H1 (cell line): Measurements from ENCODE around the gene EFR3B. TPM values are rescaled to one million over a fixed set of nuclear protein-coding genes. Genes with fewer than 3 reads are reported as not detected.

Experiments used
- CBX5 ChIP-seq: fragments of 300-800, 300-1000 bp; sonication (generic); IDR thresholded peaks from 2 replicates; pipeline ENCODE4 v1.7.1; 2016; ENCODE audit warnings: antibody characterized with exemption, low read length, low read depth
- EP300 ChIP-seq, 2 experiments: IDR thresholded peaks; 1 replicate in 1 of 2; 2 replicates in 1 of 2; pipeline ENCODE4 v1.6.1; 2011 to 2012; ENCODE audit warnings: low read depth in 2 of 2, low read length in 2 of 2, mild to moderate bottlenecking in 2 of 2, borderline replicate concordance in 1 of 2, inconsistent platforms in 1 of 2, moderate library complexity in 1 of 2
- NRF1 ChIP-seq: IDR thresholded peaks from 2 replicates; pipeline ENCODE4 v1.6.1; 2011; ENCODE audit warnings: mild to moderate bottlenecking, low read depth, low read length, improper control_type of control experiment
- SP1 ChIP-seq: IDR thresholded peaks from 2 replicates; pipeline ENCODE4 v1.6.1; 2011; ENCODE audit warnings: low read depth, low read length
- polyA plus RNA-seq, 7 experiments: library from polyadenylated mRNA; depleted of rRNA in 3 of 7; stranded (reverse) in 5 of 7; unstranded in 2 of 7; fragments of >200 nt in 5 of 7; fragments of 200-250 nt in 2 of 7; gene quantifications; 1 replicate in 5 of 7; 2 replicates in 1 of 7; 4 replicates in 1 of 7; pipeline versions ENCODE4 v1.2.1 to v1.2.3, GENCODE V29; 2011 to 2013; ENCODE audit warnings: missing spikeins in 2 of 7, mixed read lengths in 2 of 7
- total RNA-seq: library from RNA; stranded (reverse); fragmentation: NEBNext Ultra II Directional; extraction: Animal tissue kit (Norgen Biotek cat#: 25700); gene quantifications from 2 replicates; pipeline ENCODE4 v1.2.1, GENCODE V29; 2021
- TF ChIP-seq, protein P1 (sequence below): fragments of 300-600 bp; sonication (generic); IDR thresholded peaks from 2 replicates; pipeline ENCODE4 v1.7.1; 2012; ENCODE audit warnings: low read length, moderate library complexity, mild to moderate bottlenecking, inconsistent platforms; ENCODE audit not compliant: insufficient replicate concordance

The EFR3B gene
- total and polyA plus RNA-seq, 2 of the 8 experiments (the other 6 are each of a cell fraction or from before 2014, with no cell fraction given): 3.4 to 9.6 TPM

DNA sequence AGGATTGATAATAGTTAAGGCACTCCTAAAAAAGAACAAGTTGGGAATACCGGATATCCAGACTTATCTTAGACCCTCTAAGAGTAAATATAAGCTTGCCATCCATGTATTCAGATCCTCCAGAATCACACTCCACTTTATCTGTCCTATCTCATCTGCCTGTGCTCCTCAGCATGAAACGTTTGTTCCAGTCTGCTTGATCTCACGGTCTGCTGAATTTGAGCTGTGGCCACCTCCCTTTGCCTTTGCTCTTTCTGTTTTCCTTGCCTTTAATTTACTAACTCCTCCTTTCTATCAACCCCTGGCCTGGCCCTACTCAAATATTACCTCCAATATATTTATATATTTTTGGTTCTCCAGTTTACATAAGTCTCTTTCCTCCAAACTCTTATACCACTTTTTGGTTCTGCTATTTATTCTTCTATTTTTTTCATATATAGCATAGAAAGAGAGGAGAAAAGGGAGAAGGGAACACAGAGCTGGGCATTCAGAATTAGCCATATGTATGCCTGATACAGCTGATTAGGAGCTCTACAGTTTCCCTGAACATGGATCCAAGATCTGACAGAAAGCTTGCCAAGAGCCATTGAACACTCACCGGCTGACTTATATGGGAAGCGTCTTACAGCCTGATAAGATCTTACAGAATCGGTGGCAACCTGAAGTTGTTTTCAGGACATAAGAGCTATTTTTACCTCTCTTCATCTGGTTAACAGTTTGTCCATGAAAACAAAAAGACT is 48.3 kb upstream of the EFR3B start (continued):
- TF ChIP-seq, protein P1, sequence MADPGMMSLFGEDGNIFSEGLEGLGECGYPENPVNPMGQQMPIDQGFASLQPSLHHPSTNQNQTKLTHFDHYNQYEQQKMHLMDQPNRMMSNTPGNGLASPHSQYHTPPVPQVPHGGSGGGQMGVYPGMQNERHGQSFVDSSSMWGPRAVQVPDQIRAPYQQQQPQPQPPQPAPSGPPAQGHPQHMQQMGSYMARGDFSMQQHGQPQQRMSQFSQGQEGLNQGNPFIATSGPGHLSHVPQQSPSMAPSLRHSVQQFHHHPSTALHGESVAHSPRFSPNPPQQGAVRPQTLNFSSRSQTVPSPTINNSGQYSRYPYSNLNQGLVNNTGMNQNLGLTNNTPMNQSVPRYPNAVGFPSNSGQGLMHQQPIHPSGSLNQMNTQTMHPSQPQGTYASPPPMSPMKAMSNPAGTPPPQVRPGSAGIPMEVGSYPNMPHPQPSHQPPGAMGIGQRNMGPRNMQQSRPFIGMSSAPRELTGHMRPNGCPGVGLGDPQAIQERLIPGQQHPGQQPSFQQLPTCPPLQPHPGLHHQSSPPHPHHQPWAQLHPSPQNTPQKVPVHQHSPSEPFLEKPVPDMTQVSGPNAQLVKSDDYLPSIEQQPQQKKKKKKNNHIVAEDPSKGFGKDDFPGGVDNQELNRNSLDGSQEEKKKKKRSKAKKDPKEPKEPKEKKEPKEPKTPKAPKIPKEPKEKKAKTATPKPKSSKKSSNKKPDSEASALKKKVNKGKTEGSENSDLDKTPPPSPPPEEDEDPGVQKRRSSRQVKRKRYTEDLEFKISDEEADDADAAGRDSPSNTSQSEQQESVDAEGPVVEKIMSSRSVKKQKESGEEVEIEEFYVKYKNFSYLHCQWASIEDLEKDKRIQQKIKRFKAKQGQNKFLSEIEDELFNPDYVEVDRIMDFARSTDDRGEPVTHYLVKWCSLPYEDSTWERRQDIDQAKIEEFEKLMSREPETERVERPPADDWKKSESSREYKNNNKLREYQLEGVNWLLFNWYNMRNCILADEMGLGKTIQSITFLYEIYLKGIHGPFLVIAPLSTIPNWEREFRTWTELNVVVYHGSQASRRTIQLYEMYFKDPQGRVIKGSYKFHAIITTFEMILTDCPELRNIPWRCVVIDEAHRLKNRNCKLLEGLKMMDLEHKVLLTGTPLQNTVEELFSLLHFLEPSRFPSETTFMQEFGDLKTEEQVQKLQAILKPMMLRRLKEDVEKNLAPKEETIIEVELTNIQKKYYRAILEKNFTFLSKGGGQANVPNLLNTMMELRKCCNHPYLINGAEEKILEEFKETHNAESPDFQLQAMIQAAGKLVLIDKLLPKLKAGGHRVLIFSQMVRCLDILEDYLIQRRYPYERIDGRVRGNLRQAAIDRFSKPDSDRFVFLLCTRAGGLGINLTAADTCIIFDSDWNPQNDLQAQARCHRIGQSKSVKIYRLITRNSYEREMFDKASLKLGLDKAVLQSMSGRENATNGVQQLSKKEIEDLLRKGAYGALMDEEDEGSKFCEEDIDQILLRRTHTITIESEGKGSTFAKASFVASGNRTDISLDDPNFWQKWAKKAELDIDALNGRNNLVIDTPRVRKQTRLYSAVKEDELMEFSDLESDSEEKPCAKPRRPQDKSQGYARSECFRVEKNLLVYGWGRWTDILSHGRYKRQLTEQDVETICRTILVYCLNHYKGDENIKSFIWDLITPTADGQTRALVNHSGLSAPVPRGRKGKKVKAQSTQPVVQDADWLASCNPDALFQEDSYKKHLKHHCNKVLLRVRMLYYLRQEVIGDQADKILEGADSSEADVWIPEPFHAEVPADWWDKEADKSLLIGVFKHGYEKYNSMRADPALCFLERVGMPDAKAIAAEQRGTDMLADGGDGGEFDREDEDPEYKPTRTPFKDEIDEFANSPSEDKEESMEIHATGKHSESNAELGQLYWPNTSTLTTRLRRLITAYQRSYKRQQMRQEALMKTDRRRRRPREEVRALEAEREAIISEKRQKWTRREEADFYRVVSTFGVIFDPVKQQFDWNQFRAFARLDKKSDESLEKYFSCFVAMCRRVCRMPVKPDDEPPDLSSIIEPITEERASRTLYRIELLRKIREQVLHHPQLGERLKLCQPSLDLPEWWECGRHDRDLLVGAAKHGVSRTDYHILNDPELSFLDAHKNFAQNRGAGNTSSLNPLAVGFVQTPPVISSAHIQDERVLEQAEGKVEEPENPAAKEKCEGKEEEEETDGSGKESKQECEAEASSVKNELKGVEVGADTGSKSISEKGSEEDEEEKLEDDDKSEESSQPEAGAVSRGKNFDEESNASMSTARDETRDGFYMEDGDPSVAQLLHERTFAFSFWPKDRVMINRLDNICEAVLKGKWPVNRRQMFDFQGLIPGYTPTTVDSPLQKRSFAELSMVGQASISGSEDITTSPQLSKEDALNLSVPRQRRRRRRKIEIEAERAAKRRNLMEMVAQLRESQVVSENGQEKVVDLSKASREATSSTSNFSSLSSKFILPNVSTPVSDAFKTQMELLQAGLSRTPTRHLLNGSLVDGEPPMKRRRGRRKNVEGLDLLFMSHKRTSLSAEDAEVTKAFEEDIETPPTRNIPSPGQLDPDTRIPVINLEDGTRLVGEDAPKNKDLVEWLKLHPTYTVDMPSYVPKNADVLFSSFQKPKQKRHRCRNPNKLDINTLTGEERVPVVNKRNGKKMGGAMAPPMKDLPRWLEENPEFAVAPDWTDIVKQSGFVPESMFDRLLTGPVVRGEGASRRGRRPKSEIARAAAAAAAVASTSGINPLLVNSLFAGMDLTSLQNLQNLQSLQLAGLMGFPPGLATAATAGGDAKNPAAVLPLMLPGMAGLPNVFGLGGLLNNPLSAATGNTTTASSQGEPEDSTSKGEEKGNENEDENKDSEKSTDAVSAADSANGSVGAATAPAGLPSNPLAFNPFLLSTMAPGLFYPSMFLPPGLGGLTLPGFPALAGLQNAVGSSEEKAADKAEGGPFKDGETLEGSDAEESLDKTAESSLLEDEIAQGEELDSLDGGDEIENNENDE: no peak
- TF ChIP-seq CBX5 (no peak), NRF1 (no peak), EP300 (IDR thresholded peaks at IDR 0.05; ENCODE audit: borderline replicate concordance in 1 of 2, low read depth in 2 of 2, low read length in 2 of 2) (no peak), SP1 (no peak)
